Upper lobe of left lung (tissue), 4 donors: Measurements from ENCODE around the gene MPPED2.

Source experiments
- CTCF ChIP-seq, 6 experiments: fragments of 450-650 bp in 4 of 6; fragments of 200-600 bp in 2 of 6; sonication (generic) in 2 of 6; IDR thresholded peaks; one replicate each; pipeline ENCODE4 v1.5.1; 2016 to 2019; ENCODE audit warnings: antibody characterized with exemption in 6 of 6
- EP300 ChIP-seq, 4 donors: sonication (generic); formaldehyde crosslinking; IDR thresholded peaks; one replicate each; pipeline ENCODE4 v1.5.1; 2017; ENCODE audit warnings: antibody characterized with exemption in 4 of 4, control low read depth in 2 of 4
- POLR2A ChIP-seq, 4 donors: fragments of 450-650 bp; IDR thresholded peaks; one replicate each; pipeline ENCODE4 v1.5.1; 2016 to 2017; ENCODE audit warnings: antibody characterized with exemption in 4 of 4, mild to moderate bottlenecking in 2 of 4

GRCh38 chr11:30496935-30497334 is 89.2 kb downstream of the MPPED2 start:
- no peak for TF ChIP-seq POLR2A (IDR thresholded peaks at IDR 0.05)
- TF ChIP-seq CTCF (IDR thresholded peaks at IDR 0.05): no peak
- TF ChIP-seq EP300 (IDR thresholded peaks at IDR 0.05): no peak
